Stimulated activated CD4-positive, alpha-beta T cell treated with anti-CD3 and anti-CD28 coated beads, Interleukin-4, amount 100 ng/mL, for 4 hours (primary cell): Measurements from ENCODE around the gene CEP76.

Experiments used
- DNase-seq, 2 experiments: peaks; one replicate each; pipeline ENCODE4 v3.0.0-alpha.2; 2020

Gene CEP76

GRCh38 chr18:12702221-12703095 is at the start of gene CEP76, which contains the start of gene PSMG2:
Gene CEP76, minus strand, starts transcription at chr18:12702723. Its CDS starts 175 bp downstream, at chr18:12702548.
Gene PSMG2, plus strand, starts transcription at chr18:12703042. Its CDS starts 66 bp downstream, at chr18:12703108.
- DNase-seq: peak; percentile 74 to 80

GRCh38 chr18:12751891-12752290 is 49.4 kb upstream of the CEP76 start:
- DNase-seq: no peak

DNA sequence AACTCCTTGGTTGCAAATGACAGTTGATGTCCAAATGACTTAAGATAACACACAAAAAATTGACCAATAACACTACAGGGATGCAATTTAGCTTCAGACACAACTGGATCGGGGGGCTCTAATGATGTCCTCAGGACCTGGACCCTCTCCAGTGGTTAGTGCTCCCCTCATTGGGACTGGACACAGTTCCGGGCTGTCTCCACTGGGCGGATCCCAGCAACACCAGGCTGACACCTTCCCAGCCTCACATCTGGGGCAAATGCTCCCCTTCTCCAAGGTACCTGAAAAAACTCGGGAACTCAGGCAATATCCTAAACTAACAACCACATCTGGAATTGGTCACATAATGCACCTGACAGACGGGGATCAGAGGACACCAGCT is 49.0 kb upstream of the CEP76 start:
- no peak for DNase-seq

DNA sequence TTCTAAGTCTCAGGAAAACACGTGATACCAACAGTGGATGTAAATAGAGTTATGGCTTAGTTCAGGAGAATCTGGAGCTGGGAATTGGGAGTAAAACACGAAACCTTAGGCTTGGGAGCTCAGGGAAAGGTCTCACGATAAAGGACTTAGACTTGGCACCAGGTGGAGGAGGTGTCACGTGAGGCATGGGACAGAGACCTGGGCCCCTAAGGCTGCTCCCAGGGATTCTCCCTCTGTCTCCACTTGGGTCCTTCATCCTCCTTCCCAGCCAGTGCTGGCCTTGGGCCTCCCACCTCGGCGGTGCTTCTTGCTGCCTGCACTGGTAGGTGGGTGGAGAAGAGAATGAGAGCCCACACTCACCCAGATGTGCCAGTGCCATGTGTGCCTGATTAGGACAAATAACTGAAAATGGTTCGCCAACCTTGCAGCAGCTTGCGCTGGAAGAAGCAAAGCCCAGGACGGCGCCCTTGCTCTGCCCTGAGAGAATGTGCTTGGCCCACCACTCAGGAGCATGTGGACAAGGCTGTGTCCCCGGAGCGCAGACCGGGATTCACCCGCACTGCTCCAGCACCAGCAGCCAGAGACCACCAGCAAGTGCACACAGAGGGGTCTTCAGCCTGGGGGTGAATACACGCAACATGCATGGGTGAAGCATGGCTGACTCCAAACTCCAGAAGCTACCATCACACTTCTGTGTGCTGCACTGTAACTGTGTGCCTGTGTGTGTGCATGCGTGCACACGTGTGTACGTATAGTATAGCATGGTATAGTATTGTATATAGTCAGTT is 48.4 kb upstream of the CEP76 start:
- no peak for DNase-seq

GRCh38 chr18:12750076-12750714 is 47.7 kb upstream of the CEP76 start:
- peak in 1 of 2 experiments; percentile 10 for DNase-seq

DNA sequence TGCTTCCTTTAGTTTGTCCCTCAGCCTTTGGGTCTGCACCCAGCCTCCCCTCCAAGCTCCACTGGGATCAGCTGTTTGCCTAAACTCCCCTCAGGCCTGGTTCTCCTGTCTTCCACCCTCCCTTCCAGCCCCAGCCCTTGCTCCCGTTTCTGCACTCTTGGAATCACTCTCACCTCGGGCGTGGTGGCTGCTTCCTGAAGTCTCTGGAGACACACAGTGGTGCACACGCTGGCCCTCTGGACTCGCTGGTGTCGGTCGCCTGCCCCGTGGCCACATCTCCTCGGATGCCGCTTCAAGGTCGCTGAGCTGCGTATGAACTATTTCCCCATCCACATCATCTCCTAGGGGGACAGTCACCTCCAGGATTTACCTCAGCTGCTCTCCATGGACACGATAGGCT is 46.6 kb upstream of the CEP76 start:
- no peak for DNase-seq

GRCh38 chr18:12748671-12749070 is 46.1 kb upstream of the CEP76 start:
- no peak for DNase-seq

- DNase-seq: no peak
Measured at GRCh38 chr18:12747530-12748315, 45.2 kb upstream of the CEP76 start.

GRCh38 chr18:12745095-12745795 is 42.7 kb upstream of the CEP76 start:
- DNase-seq: no peak

DNA sequence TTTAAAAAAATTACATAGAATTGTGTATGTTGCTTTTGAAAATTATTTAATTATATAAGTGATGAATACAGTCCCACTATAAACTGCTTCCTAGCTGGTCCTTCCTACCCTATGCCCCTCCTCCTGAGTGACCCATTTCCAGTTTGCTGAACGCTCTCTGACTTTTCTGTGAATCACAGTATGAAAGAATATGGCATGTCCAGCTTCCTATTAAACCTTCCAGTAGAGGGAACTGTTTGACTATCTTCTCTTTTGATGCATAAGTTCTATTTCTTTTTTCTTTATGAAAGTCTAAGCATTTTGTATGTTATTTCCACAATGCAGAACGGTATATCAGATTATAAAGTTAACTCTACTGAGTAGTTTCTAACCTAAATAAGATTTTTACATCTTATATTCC is 41.6 kb upstream of the CEP76 start:
- DNase-seq: no peak

GRCh38 chr18:12742453-12742852 is 39.9 kb upstream of the CEP76 start:
- no peak for DNase-seq

DNA sequence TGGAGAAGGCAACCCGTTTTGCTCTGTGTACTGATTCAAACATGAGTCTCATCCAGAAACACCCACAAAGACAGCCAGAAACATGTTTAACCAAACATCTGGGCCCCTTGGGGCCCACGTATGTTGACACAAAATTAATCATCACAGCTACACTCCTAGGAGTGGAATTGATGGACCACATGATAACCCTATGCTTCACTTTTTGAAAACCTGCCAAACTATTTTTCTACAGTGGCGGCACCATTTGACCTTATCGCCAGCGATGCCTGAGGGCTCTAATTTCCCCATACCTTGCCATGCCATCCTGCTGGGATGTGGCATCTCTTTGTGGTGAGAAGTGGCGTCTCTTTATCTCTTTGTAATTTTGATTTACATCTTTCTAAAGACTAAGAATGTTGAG is 38.8 kb upstream of the CEP76 start:
- DNase-seq: no peak

DNA sequence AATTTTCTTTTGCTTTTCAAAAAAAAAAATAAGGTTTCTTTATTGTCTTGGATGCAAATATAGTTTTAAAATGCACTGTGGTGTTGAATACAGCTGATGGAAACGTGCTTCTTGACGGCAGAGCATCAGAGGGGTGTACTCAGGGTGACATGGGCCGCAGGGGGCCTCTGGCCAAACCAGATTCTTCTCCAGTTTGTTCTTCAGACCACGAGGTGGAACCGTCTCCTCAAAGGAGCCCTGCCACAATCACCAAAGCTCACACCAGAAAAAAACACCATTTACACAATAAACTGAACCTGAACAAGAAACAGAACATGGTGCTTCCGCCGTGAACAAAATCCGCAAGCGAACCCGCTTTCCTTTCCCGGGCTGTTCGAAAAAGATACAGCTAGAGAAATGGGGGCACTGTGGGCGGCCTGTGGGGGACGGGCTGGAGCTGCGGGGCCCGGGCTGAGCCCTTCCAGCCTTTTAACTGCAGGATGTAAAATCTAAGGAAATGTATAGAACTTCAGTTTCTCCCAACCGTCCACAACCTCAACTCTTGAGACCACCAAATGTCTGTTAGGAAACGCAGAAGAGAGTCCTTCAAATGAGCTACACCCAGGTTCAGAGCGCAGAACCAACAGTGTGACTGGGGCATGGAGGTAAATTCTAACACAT is 34.9 kb upstream of the CEP76 start:
- DNase-seq: no peak

DNA sequence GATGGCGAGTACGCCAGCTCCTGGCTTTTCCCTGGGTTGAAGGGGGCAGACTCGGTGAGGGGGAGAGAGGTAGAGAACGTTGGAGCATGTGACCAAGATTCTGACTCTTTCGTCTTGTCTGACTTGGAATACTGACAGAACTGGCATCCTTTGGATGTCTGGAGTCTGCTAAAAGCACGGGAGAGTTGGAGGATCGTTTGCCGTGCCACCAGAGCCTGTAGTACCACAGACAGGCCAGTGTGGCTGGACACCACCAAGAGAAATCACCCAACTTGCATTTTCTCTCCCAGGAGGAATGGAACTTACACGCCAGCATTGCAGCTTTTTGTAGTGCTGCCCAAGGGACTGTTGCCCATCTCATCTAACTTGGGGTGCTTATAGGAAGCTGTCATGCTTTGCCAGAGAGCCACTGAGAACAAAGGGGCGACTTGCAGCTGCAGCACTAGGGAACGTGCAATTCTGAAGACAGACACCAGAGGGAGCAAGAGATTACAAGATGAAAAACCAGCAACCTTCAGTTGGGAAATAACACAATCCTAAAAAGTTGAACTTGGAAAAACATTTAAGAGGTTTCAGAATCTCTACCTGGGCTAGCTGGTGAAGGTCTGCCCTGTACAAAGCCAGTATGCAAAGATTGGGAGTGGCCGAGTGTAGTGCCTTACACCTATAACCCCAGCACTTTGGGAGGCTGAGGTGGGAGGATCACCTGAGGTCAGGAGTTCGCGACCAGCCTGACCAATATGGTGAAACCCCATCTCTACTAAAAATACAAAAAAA is 24.4 kb upstream of the CEP76 start:
- DNase-seq: peak; percentile 29 to 30

- DNase-seq: no peak
Measured at GRCh38 chr18:12726331-12726730, 23.8 kb upstream of the CEP76 start.

DNA sequence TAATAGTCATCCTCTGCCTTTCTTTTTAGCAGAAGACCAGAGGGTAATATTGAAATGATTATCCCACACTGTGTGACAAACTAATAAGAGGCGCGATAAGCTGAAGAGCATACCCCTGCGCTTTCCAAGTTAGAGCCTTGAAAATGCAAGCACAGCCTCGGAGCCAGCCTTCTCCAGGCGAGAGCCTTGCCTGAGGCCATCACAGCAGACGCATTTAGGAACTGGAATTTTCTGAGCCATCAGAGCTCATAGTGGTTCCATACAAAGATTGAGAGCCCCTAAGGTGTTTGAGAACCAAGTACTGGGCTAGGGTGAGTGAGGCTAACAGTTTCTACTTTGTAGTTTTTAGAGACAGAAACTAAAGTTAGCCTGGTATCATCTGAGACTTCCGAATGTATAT is 20.2 kb upstream of the CEP76 start:
- DNase-seq: no peak

DNA sequence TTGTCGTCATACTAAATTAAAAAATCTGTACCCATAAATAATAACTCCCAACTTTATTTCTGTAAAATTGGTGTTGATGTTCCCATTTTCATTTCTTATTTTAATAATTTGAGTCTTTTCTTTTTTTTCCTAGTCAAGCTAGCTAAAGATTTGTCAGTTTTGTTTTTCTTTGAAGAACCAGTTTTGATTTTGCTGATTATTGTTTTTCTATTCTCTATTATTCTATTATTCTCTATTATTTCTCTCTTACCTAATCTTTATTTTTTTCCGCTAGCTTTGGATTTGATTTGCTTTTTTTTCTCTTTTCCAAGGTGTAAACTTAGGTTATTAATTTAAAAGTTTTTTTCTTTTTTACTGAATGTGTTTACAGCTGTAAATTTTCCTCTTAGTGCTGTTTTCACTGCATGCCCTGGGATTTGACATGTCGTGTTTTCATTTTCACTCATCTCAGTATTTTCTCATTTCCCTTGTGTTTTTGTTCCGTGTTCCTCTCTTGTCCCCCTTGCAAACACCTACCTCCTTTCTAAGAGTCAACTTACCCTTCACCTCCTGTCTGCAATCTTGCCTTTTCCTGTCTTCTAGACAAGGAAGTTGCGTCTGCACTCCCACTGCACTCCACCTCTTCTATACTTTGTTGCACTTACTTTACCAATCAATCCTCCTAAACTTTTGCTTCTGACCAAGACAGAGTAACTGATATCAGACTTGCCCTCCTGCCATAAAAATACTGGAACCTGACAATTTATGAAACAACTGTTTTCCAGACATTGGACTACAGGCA is 19.2 kb upstream of the CEP76 start:
- DNase-seq: no peak

DNA sequence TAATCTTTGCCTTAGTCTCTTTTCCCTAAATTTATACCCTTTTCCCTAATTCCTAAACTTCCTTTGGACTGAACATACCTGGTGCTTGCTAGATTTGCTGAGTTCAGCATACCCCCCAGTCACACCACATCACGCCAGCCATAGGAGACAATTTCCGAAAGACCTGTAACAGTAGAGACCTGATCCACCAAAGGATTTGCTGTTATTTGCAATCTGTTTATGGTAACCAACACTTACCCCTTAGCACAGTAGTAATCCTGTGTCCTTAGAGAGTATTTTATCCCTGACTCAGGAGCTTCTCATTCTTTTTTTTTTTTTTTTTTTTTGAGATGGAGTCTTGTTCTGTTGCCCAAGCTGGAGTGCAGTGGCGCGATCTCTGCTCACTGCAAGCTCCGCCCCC is 8.9 kb upstream of the CEP76 start:
- no peak for DNase-seq

GRCh38 chr18:12703664-12704063 is 1.1 kb upstream of the CEP76 start:
- DNase-seq: no peak

DNA sequence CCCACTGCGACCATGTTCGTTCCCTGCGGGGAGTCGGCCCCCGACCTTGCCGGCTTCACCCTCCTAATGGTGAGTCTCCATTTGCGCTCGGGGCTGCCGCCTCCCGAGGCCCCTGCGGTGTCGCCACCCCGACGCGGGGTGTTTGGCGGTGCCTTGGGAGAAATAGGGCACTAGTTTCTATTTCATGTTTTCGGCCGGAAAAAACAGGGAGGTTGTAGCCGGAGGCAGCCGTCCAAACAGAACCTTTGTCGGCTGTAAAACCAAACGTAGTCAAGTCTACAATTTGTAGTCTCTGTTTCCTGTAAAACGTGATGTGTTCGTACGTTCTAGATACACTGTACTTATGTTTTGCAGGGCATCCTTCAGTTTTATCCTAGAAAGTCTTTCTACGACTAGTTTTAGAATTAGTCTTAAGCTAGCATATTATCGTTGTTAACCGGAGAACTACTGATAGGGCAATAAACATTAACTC is 609 bp upstream of the CEP76 start:
- DNase-seq: no peak
